Measurements from ENCODE around the gene LRRC19. TPM values are rescaled to one million over a fixed set of nuclear protein-coding genes. Genes with fewer than 3 reads are reported as not detected.

The LRRC19 gene
- total and polyA plus RNA-seq, 2 donors: under 0.01 TPM; not detected in 1

DNA sequence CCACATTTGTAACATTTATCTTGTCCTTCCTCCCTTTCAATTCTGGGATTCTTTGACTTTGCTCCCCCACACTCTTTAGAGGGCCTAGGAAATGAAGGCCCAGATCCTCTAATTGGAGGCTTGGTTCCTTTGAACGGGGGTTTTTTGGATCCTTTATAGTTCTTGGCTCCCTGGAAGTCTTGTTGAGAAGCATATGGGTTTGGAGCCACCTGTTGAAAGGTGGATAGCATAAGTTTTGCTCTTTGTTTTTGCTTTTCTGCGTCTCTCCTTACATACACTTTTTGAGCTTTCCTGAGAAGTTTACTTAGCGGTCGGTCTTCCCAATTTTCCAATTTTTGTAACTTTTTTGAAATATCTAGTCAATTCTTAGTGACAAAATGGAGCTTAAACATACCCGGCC lies 31.5 kb downstream of the LRRC19 start:
- no peak for DNase-seq (ENCODE audit: low read depth in 6 of 9, low spot score in 9 of 9)
- H3K36me3 ChIP-seq (ENCODE audit: control insufficient read depth in 2 of 2, insufficient read depth in 2 of 2, low read length in 1 of 2): no peaks in the 10 kb centered on the region
- H3K4me3 ChIP-seq (ENCODE audit: low read length in 2 of 2): no peak overlapping the region
- 98% methylated on average over 5 of the region's 5 CpGs for WGBS
- H3K9me3 ChIP-seq (ENCODE audit: control insufficient read depth in 2 of 2, insufficient read depth in 1 of 2, low read length in 1 of 2): no peaks in the 10 kb centered on the region
- H3K27me3 ChIP-seq (ENCODE audit: control insufficient read depth in 2 of 2, insufficient read depth in 1 of 2, low read length in 1 of 2): no peaks in the 10 kb centered on the region
- H3K4me1 ChIP-seq (ENCODE audit: control insufficient read depth in 2 of 2, insufficient read depth in 2 of 2, low read length in 2 of 2): no peaks in the 10 kb centered on the region
- H3K27ac ChIP-seq (ENCODE audit: low read depth in 1 of 2, low read length in 1 of 2): no peak overlapping the region

DNA sequence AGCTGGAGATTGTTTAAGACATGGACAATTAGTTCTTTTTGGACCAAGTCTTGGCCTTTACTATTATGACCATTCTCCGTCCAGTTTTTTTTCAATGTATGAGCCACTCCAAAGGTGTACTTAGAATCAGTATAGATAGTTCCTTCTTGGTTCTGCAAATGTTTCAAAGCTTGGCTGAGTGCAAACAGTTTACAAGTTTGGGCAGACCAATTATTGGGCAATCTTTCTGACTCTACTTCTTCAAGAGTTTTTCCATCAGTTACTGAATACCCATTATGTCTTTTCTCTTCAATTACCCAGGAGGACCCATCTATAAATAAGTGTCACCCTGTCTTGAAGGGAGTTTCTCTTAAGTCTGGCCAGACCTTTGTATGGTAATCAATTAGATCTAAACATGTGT lies 33.8 kb downstream of the LRRC19 start:
- H3K9me3 ChIP-seq (ENCODE audit: control insufficient read depth in 2 of 2, insufficient read depth in 1 of 2, low read length in 1 of 2): no peaks in the 10 kb centered on the region
- 98% methylated on average over 1 of the region's 1 CpG for WGBS
- H3K27me3 ChIP-seq (ENCODE audit: control insufficient read depth in 2 of 2, insufficient read depth in 1 of 2, low read length in 1 of 2): no peaks in the 10 kb centered on the region
- no peaks in the 10 kb centered on the region for H3K4me1 ChIP-seq (ENCODE audit: control insufficient read depth in 2 of 2, insufficient read depth in 2 of 2, low read length in 2 of 2)
- no peak overlapping the region for H3K27ac ChIP-seq (ENCODE audit: low read depth in 1 of 2, low read length in 1 of 2)
- no peak overlapping the region for H3K4me3 ChIP-seq (ENCODE audit: low read length in 2 of 2)
- DNase-seq (ENCODE audit: low read depth in 6 of 9, low spot score in 9 of 9): no peak
- H3K36me3 ChIP-seq (ENCODE audit: control insufficient read depth in 2 of 2, insufficient read depth in 2 of 2, low read length in 1 of 2): no peaks in the 10 kb centered on the region

DNA sequence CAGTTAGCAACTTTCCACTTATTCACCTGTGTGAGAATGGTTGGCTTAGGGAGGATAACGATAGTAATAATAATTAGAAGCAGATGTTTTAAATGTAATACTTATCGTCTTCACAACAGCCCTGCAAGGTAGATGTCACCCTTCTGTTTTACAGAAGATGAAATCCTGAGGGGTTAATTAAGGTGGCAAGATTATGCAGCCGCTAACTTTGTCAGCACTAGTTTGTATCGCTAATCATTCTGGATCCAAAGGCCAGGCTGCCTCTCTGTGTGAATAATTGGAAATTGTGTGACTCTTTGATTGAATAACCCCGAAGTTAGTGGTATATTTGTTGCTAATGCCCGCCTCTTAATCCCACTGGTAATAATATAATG lies 48.6 kb downstream of the LRRC19 start:
- H3K9me3 ChIP-seq (ENCODE audit: control insufficient read depth in 2 of 2, insufficient read depth in 1 of 2, low read length in 1 of 2): no peaks in the 10 kb centered on the region
- H3K4me1 ChIP-seq (ENCODE audit: control insufficient read depth in 2 of 2, insufficient read depth in 2 of 2, low read length in 2 of 2): peaks cover 8 to 9% of the 10 kb centered on the region in 2 donors
- no peaks in the 10 kb centered on the region for H3K36me3 ChIP-seq (ENCODE audit: control insufficient read depth in 2 of 2, insufficient read depth in 2 of 2, low read length in 1 of 2)
- peak overlapping the region; percentile 67 to 91 for H3K27ac ChIP-seq (ENCODE audit: low read depth in 1 of 2, low read length in 1 of 2)
- H3K27me3 ChIP-seq (ENCODE audit: control insufficient read depth in 2 of 2, insufficient read depth in 1 of 2, low read length in 1 of 2): no peaks in the 10 kb centered on the region
- 52% methylated on average over 6 of the region's 6 CpGs for whole genome bisulfite sequencing
- no peak for DNase-seq (ENCODE audit: low read depth in 6 of 9, low spot score in 9 of 9)
- H3K4me3 ChIP-seq (ENCODE audit: low read length in 2 of 2): peak overlapping the region; percentile 57 to 84

DNA sequence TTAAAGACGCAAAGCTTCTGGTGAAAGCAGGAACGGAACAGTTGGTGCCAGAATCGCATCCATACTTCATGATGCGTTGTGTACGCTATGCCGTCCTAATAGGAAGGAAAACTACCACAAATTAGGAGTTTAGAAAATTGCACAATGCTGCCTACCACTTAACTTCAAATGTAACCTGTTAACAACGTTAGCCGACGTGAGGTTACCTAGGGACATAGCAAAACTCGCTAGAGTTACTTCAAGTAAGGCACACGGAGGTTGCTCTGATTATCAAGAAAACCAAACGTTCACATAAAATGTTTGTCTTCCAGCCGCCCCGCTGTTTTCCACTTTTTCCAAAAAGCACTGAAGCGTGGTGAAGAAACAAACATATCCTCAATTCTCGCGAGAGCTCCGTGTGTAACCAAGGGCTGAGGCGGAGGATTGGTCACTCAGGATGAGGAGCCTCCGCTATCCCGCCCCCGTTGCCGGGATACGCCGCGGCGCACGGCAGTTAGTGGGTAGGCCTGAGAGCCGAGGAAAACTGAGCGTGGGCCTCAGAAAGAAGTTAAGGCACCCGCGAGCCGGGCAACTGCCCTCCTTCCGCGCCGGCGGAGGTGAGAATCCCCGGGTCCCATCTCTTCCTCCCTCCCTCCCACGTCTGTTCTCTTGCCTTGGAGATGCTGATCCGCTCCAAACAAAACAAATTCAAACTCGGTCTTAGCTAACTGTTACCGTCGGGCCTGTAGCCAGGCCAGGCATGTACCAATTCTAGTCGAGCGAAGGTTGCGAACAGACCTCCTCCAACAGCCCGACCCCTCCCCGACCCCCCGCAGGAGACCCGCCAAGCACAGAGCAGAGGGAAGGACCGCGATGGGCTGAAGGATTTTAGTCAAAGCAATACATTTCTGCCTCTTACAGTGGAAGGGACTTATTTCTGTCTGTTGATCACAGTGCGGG lies 49.3 kb downstream of the LRRC19 start, which contains the start of gene IFT74:
Gene IFT74, plus strand, starts transcription at position 492 of the 939 bp plus-strand sequence. CDS start 5,556 bp downstream, outside the sequence.
- H3K9me3 ChIP-seq (ENCODE audit: control insufficient read depth in 2 of 2, insufficient read depth in 1 of 2, low read length in 1 of 2): no peaks in the 10 kb centered on the region
- H3K4me1 ChIP-seq (ENCODE audit: control insufficient read depth in 2 of 2, insufficient read depth in 2 of 2, low read length in 2 of 2): peaks cover 8 to 9% of the 10 kb centered on the region in 2 donors
- H3K27me3 ChIP-seq (ENCODE audit: control insufficient read depth in 2 of 2, insufficient read depth in 1 of 2, low read length in 1 of 2): no peaks in the 10 kb centered on the region
- DNase-seq (ENCODE audit: low read depth in 6 of 9, low spot score in 9 of 9): peak; percentile 89 to 98 (median 93)
- H3K27ac ChIP-seq (ENCODE audit: low read depth in 1 of 2, low read length in 1 of 2): peak within 1 kb of the TSS; percentile 67 to 91
- H3K36me3 ChIP-seq (ENCODE audit: control insufficient read depth in 2 of 2, insufficient read depth in 2 of 2, low read length in 1 of 2): no peaks in the 10 kb centered on the region
- under 1% methylated on average over 53 of the region's 53 CpGs for WGBS
- H3K4me3 ChIP-seq (ENCODE audit: low read length in 2 of 2): peak within 1 kb of the TSS; percentile 57 to 84

DNA sequence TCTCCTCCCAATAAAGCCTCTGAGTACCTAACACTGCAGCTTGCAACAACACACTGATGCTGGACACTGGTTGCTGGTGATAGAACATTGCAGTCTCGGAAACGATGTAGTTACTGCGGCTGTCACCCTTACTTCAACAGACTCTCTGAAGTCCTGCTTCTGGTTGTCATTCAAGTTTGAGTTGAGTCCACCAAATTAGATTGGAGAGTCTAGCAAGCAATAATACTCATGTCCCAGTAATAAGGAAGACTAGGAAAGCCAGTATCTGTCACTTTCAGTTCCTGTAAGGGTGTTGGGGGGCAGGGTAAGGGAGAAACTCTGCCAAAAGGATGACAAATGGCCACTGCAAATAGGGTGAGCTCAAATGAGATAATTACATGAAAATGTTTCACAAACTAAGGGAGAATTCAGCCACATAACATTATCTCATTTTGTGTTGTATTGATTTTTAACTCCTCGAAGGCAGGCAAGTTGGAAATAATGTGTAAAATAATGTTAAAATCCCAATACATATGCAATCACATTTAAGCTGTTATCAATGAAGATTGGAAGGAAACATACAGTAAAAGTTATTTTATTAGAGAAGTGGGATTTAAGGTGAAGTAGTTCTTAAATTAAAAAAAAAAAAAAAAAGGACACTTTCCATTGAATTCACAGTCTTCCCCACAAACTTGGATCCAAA lies 50.1 kb downstream of the LRRC19 start:
- peak overlapping the region; percentile 43 to 67 for H3K27ac ChIP-seq (ENCODE audit: low read depth in 1 of 2, low read length in 1 of 2)
- 51% methylated on average over 4 of the region's 4 CpGs for WGBS

DNA sequence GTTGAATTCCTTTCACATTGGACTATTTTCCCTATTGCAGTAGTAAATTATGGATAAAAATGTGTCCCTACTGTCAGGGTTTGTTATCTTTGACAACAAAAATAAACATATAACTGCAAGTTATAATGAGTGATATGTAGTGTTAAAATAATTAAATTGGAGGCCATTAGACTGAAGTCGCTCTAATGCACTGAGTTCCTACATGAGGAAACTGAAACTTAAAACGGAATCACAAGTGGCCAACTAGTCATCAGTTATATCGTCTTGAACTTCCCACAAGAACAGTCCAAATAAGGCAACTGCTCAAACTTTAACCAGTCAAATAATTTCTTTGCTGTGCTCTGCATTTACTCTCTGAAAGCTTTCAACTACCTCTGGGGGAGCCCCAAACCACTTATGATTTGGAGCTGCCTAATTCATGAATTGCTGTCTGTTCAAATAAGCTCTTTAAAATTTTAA lies 51.4 kb downstream of the LRRC19 start:
- H3K9me3 ChIP-seq (ENCODE audit: control insufficient read depth in 2 of 2, insufficient read depth in 1 of 2, low read length in 1 of 2): no peaks in the 10 kb centered on the region
- no peaks in the 10 kb centered on the region for H3K36me3 ChIP-seq (ENCODE audit: control insufficient read depth in 2 of 2, insufficient read depth in 2 of 2, low read length in 1 of 2)
- H3K4me1 ChIP-seq (ENCODE audit: control insufficient read depth in 2 of 2, insufficient read depth in 2 of 2, low read length in 2 of 2): peaks cover 8 to 9% of the 10 kb centered on the region in 2 donors
- no peak overlapping the region for H3K4me3 ChIP-seq (ENCODE audit: low read length in 2 of 2)
- no peak for DNase-seq (ENCODE audit: low read depth in 6 of 9, low spot score in 9 of 9)
- peak overlapping the region in 1 of 2 donors; percentile 7 for H3K27ac ChIP-seq (ENCODE audit: low read depth in 1 of 2, low read length in 1 of 2)
- WGBS: 89% methylated on average over 3 of the region's 3 CpGs
- no peaks in the 10 kb centered on the region for H3K27me3 ChIP-seq (ENCODE audit: control insufficient read depth in 2 of 2, insufficient read depth in 1 of 2, low read length in 1 of 2)

More for the DNA sequence above, 50.1 kb downstream of the LRRC19 start:
- no peaks in the 10 kb centered on the region for H3K9me3 ChIP-seq (ENCODE audit: control insufficient read depth in 2 of 2, insufficient read depth in 1 of 2, low read length in 1 of 2)
- peak overlapping the region; percentile 57 to 84 for H3K4me3 ChIP-seq (ENCODE audit: low read length in 2 of 2)
- peaks cover 8 to 9% of the 10 kb centered on the region in 2 donors for H3K4me1 ChIP-seq (ENCODE audit: control insufficient read depth in 2 of 2, insufficient read depth in 2 of 2, low read length in 2 of 2)
- peak in 1 of 9 donors; percentile 34 for DNase-seq (ENCODE audit: low read depth in 6 of 9, low spot score in 9 of 9)
- no peaks in the 10 kb centered on the region for H3K27me3 ChIP-seq (ENCODE audit: control insufficient read depth in 2 of 2, insufficient read depth in 1 of 2, low read length in 1 of 2)
- no peaks in the 10 kb centered on the region for H3K36me3 ChIP-seq (ENCODE audit: control insufficient read depth in 2 of 2, insufficient read depth in 2 of 2, low read length in 1 of 2)

DNA sequence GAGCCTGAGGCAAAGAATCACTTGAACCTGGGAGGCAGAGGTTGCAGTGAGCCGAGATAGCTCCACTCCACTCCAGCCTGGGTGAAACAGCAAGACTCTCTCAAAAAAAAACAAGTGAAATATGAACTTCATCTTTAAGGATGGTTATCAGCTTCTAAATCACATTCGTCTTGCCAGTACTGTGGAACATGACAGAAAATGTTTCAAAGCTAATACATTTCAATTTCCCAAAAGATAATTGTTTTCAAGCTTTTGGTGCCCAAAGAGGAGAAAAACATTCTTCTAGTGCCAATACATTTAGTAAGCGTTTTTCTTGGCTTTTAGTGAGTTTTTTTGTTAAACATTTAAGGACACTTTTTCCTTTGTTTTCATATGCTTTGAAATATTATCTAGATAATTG lies 53.7 kb downstream of the LRRC19 start:
- no peak overlapping the region for H3K4me3 ChIP-seq (ENCODE audit: low read length in 2 of 2)
- H3K9me3 ChIP-seq (ENCODE audit: control insufficient read depth in 2 of 2, insufficient read depth in 1 of 2, low read length in 1 of 2): no peaks in the 10 kb centered on the region
- peaks cover 6 to 11% of the 10 kb centered on the region in 2 donors for H3K4me1 ChIP-seq (ENCODE audit: control insufficient read depth in 2 of 2, insufficient read depth in 2 of 2, low read length in 2 of 2)
- H3K27me3 ChIP-seq (ENCODE audit: control insufficient read depth in 2 of 2, insufficient read depth in 1 of 2, low read length in 1 of 2): no peaks in the 10 kb centered on the region
- DNase-seq (ENCODE audit: low read depth in 6 of 9, low spot score in 9 of 9): no peak
- H3K27ac ChIP-seq (ENCODE audit: low read depth in 1 of 2, low read length in 1 of 2): no peak overlapping the region
- H3K36me3 ChIP-seq (ENCODE audit: control insufficient read depth in 2 of 2, insufficient read depth in 2 of 2, low read length in 1 of 2): no peaks in the 10 kb centered on the region
- WGBS: 95% methylated on average over 3 of the region's 3 CpGs

DNA sequence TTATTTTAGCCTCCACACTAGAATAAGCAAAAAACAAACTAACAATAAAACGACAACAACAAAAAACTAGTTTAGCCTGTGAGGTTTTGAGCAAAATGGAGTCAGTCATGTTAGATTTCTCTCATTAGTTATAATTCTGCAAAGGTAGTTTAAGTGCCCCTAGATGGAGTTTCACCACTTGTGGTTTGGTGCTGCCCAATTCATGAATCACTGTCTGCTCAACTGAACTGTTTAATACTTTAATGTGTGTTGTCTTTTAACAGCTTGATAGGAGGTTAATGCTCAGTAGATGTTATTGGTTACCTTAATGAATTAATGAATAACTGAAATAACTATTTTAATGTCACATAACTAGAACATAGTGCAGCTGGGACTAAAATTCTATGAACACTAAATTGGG lies 55.0 kb downstream of the LRRC19 start:
- Histone ChIP-seq H3K36me3 (ENCODE audit: control insufficient read depth in 2 of 2, insufficient read depth in 2 of 2, low read length in 1 of 2) (no peaks in the 10 kb centered on the region), H3K4me1 (ENCODE audit: control insufficient read depth in 2 of 2, insufficient read depth in 2 of 2, low read length in 2 of 2) (peaks cover 11 to 14% of the 10 kb centered on the region in 2 donors), H3K27me3 (ENCODE audit: control insufficient read depth in 2 of 2, insufficient read depth in 1 of 2, low read length in 1 of 2) (no peaks in the 10 kb centered on the region), H3K9me3 (ENCODE audit: control insufficient read depth in 2 of 2, insufficient read depth in 1 of 2, low read length in 1 of 2) (no peaks in the 10 kb centered on the region), H3K27ac (ENCODE audit: low read depth in 1 of 2, low read length in 1 of 2) (no peak overlapping the region), H3K4me3 (ENCODE audit: low read length in 2 of 2) (no peak overlapping the region)
- 98% methylated on average over 1 of the region's 1 CpG for WGBS
- DNase-seq (ENCODE audit: low read depth in 6 of 9, low spot score in 9 of 9): no peak

DNA sequence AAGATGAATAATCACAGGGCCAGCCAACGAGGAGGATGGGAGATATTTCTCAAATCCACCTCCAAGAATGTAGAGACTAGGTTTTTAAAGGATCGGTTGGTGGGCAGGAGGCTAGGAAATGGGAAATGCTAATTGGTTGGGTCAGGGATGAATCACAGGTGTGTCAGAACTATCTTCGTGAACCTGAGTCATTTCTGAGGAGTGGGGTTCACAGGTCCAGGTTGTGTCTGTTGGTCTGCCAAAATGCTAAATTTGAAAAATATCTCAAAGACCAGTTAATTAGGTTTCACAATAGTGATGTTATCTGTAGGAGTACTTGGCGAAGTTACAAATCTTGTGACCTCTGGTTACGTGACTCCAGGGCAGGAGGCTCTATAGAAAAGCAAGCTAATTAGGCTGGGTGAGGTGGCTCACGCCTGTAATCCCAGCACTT lies 55.8 kb downstream of the LRRC19 start:
- Histone ChIP-seq H3K36me3 (ENCODE audit: control insufficient read depth in 2 of 2, insufficient read depth in 2 of 2, low read length in 1 of 2) (no peaks in the 10 kb centered on the region), H3K4me1 (ENCODE audit: control insufficient read depth in 2 of 2, insufficient read depth in 2 of 2, low read length in 2 of 2) (peaks cover 8 to 11% of the 10 kb centered on the region in 2 donors), H3K27ac (ENCODE audit: low read depth in 1 of 2, low read length in 1 of 2) (no peak overlapping the region), H3K9me3 (ENCODE audit: control insufficient read depth in 2 of 2, insufficient read depth in 1 of 2, low read length in 1 of 2) (no peaks in the 10 kb centered on the region), H3K4me3 (ENCODE audit: low read length in 2 of 2) (no peak overlapping the region), H3K27me3 (ENCODE audit: control insufficient read depth in 2 of 2, insufficient read depth in 1 of 2, low read length in 1 of 2) (no peaks in the 10 kb centered on the region)
- no peak for DNase-seq (ENCODE audit: low read depth in 6 of 9, low spot score in 9 of 9)
- WGBS: 95% methylated on average over 6 of the region's 6 CpGs

Measured in thymus (tissue), 11 donors.